PFSK-1 (cell line): ENCODE measurements around the gene SPATS2L.

ENCODE experiments used
- FOXP2 ChIP-seq: optimal IDR thresholded peaks from 2 replicates; pipeline ENCODE3; 2011; ENCODE audit warnings: borderline replicate concordance, control low read depth, inconsistent platforms; ENCODE audit not compliant: insufficient read depth; ENCODE audit errors: extremely low read length, extremely low read depth
- POLR2AphosphoS5 ChIP-seq: IDR thresholded peaks from 2 replicates; pipeline ENCODE4 v1.6.1; 2012; ENCODE audit warnings: low read depth, mild to moderate bottlenecking, control low read depth, low read length, moderate library complexity
- REST ChIP-seq, 2 experiments: IDR thresholded peaks; 2 replicates each; pipeline versions ENCODE4 v1.6.1 to v1.8.0; 2011 to 2012; ENCODE audit warnings: low read depth in 2 of 2, low read length in 2 of 2, control low read depth in 1 of 2, inconsistent platforms in 1 of 2, mild to moderate bottlenecking in 1 of 2, moderate library complexity in 1 of 2; ENCODE audit not compliant: insufficient read depth in 1 of 2
- SIN3A ChIP-seq: IDR thresholded peaks from 2 replicates; pipeline ENCODE4 v1.6.1; 2012; ENCODE audit warnings: mild to moderate bottlenecking, low read length, moderate library complexity, borderline replicate concordance; ENCODE audit not compliant: insufficient read depth
- TAF1 ChIP-seq: IDR thresholded peaks from 2 replicates; pipeline ENCODE4 v1.6.1; 2012; ENCODE audit warnings: low read length, control low read depth, borderline replicate concordance; ENCODE audit not compliant: insufficient read depth

The SPATS2L gene

GRCh38 chr2:200380091-200380561, 73.6 kb downstream of the SPATS2L start:
- TF ChIP-seq REST (IDR thresholded peaks at IDR 0.05; ENCODE audit: insufficient read depth in 1 of 2, low read depth in 2 of 2, low read length in 2 of 2) = no peak
- no peak for TF ChIP-seq TAF1
- TF ChIP-seq POLR2AphosphoS5 = no peak
- no peak for TF ChIP-seq SIN3A
- TF ChIP-seq FOXP2 = no peak

GRCh38 chr2:200380833-200381542, 74.5 kb downstream of the SPATS2L start:
- TF ChIP-seq REST (IDR thresholded peaks at IDR 0.05; ENCODE audit: insufficient read depth in 1 of 2, low read depth in 2 of 2, low read length in 2 of 2) = no peak
- TF ChIP-seq POLR2AphosphoS5 = no peak
- TF ChIP-seq SIN3A = no peak
- no peak for TF ChIP-seq TAF1
- TF ChIP-seq FOXP2 = no peak

GRCh38 chr2:200382874-200383273, 76.4 kb downstream of the SPATS2L start:
- TF ChIP-seq TAF1 = no peak
- no peak for TF ChIP-seq SIN3A
- no peak for TF ChIP-seq REST (IDR thresholded peaks at IDR 0.05; ENCODE audit: insufficient read depth in 1 of 2, low read depth in 2 of 2, low read length in 2 of 2)
- TF ChIP-seq FOXP2 = no peak
- TF ChIP-seq POLR2AphosphoS5 = no peak

- TF ChIP-seq TAF1 = no peak
- TF ChIP-seq SIN3A = no peak
- TF ChIP-seq FOXP2 = no peak
- TF ChIP-seq POLR2AphosphoS5 = no peak
- TF ChIP-seq REST (IDR thresholded peaks at IDR 0.05; ENCODE audit: insufficient read depth in 1 of 2, low read depth in 2 of 2, low read length in 2 of 2) = no peak
These were observed 77.1 kb downstream of the SPATS2L start for GRCh38 chr2:200383380-200384110.
